C4-2B (cell line): ENCODE measurements around the gene ZNF417.
"Not testable (repeated sequence)": the region's sequence is repeated elsewhere in the genome, so short reads cannot be mapped to it uniquely, and the experiment has no call there.

Source experiments
- H3K27ac ChIP-seq: fragments of 450-650 bp; 2 replicates; pipeline ENCODE4 v1.5.1; 2017
- CTCF ChIP-seq: fragments of 450-650 bp; conservative IDR thresholded peaks from 2 replicates; pipeline ENCODE4 v1.5.1; 2017; ENCODE audit warnings: mild to moderate bottlenecking
- ZFX ChIP-seq: fragments of 450-650 bp; IDR thresholded peaks from 2 replicates; pipeline ENCODE4 v1.6.1; 2017

The ZNF417 gene

DNA sequence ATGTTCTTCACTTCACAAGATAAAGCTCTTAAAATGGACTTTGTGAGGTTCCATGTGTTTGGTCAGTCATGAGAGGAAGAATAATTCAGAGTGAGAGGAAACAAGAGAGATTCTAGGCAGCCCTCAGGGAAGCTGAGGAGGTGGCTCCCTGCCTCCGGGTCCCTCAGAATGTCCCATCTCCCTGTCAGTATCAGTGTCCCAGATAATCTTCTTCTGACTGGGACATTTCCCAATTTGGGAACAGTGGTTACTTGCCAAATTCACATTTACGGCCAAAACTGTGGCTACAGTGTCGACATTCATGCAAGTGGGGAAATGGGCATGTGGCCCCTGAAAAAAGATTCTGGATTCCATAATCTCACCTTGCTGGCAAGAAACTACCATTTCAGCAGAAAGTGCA, 9.0 kb downstream of the ZNF417 start:
- TF ChIP-seq ZFX (no peak), CTCF (no peak)
- no peak overlapping the region for H3K27ac ChIP-seq

DNA sequence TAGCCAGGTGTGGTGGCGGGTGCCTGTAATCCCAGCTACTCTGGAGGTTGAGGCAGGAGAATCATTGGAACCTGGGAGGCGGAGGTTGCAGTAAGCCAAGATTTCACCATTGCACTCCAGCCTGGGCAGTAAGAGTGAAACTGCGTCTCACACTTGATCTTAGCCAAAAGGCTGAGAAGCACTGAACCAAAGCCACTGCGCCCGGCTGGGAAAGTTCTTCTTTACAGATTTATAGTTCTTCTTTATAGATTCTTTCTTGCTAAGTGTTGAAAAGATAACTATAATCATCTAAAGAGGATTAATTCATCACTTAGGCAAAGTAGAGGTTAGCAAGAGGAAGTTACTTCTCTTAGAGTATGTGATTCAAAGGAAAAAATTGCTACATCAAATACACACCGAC, 11.1 kb downstream of the ZNF417 start:
- TF ChIP-seq CTCF (no peak), ZFX (no peak)
- H3K27ac ChIP-seq, result no peak overlapping the region

DNA sequence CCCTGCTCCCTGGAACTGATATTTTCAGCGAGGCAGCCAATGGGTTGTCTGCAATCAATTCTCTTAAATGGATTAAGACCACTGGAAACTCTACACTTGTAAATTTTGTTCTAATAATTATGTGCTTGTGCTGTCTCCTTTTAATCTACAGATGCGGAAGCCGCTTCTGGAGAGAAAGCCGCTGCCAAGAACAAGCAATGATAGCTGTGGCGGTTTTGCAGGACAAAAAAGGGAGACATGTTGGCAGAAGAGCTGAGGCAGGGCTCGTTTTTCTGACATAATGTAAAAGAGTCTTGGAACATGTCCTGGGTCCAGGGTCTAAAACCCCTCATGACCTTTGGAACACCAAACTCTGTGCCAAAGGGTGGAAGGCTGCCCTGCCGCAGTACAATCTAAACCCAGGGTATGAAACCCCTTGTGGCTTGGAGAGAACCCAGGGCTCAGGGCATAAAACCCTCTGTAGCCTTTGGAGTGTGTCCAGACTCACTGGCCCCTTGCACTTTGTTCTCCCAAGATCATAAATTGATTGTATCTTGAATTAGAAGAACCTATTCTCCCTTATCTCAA, 12.7 kb downstream of the ZNF417 start:
- no peak for TF ChIP-seq ZFX
- TF ChIP-seq CTCF, result peak; percentile 39
- no peak overlapping the region for H3K27ac ChIP-seq

DNA sequence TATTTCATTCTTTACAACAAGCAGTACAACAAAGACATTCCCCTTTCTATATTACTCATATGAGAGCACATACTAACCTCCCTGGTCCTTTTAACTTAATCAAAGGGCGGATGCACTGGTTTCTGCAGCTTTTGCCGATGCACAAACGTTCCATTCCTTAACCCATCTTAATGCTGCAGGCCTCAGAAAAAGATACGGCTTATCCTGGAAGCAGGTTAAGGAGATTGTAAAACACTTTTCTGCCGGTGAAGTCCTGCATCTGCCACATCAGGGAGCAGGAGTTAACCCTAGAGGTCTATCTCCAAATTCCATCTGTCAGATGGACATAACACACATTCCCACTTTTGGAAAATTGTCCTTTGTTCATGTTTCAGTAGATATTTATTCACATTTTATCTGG, 16.1 kb downstream of the ZNF417 start:
- TF ChIP-seq CTCF (no peak), ZFX (no peak)
- H3K27ac ChIP-seq, result no peak overlapping the region

DNA sequence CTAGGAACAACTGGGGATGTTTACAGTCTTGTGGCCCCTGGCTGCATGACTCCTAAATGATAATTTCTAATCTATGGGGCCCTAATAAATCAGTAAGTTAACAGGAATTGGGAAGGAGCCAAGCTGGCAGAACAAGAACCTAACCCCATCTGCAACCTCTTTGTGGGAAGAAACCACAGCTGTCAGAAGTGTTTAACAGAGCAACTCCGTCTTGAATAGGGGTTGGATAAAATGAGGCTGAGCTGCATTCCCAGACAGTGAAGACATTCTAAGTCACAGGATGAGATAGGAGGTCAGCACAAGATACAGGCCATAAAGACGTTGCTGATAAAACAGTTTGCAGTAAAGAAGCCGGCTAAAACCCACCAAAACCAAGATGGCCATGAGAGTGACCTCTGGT, 25.7 kb downstream of the ZNF417 start:
- H3K27ac ChIP-seq, result not testable (repeated sequence)

GRCh38 chr19:57888560-57889231, 27.7 kb downstream of the ZNF417 start, which contains the start of gene ZNF814:
ZNF814 (minus strand) TSS chr19:57889037; CDS start chr19:57888802, 235 bp downstream.
- TF ChIP-seq CTCF, result peak; percentile 29
- no peak for TF ChIP-seq ZFX
- H3K27ac ChIP-seq, result peak within 1 kb of the TSS; percentile 58

DNA sequence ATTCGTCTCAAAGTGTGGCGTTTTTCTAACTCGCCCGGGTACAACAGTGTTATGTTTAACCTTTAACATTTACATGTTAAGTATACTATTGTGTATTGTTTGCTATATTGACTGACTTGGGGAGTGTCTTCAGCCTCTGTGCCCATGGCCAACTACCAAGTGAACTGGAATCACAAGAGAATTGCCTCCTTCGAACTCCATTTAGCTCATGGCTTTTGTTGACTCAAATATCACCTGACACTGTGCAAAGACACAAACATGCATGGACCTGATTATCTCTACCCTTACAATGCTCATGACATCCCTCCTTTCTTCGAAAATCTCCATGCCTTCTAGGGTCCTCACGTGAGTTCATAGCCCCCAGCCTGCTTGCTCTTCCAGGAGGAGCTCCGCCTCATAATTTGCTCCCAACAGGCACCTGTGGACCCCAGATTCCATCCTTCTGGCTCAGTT, 28.3 kb downstream of the ZNF417 start:
- H3K27ac ChIP-seq, result peak overlapping the region; percentile 58
- TF ChIP-seq CTCF (no peak), ZFX (no peak)
